PC-3 (cell line): ENCODE results near the gene PAIP2.
"Not testable (repeated sequence)": the region's sequence is repeated elsewhere in the genome, so short reads cannot be mapped to it uniquely, and the experiment has no call there.

Experiments used
- EZH2 ChIP-seq: fragments of 300-600 bp; sonication (generic); IDR thresholded peaks from one replicate; pipeline ENCODE4 v1.6.1; 2017; ENCODE audit warnings: antibody characterized with exemption, mild to moderate bottlenecking, low read length; ENCODE audit not compliant: unreplicated experiment
- TF ChIP-seq, protein P1 (sequence below): fragments of 300-600 bp; sonication (generic); conservative IDR thresholded peaks from 2 replicates; pipeline ENCODE4 v1.5.1; 2017; ENCODE audit warnings: antibody characterized with exemption, low read depth, mild to moderate bottlenecking, low read length

DNA sequence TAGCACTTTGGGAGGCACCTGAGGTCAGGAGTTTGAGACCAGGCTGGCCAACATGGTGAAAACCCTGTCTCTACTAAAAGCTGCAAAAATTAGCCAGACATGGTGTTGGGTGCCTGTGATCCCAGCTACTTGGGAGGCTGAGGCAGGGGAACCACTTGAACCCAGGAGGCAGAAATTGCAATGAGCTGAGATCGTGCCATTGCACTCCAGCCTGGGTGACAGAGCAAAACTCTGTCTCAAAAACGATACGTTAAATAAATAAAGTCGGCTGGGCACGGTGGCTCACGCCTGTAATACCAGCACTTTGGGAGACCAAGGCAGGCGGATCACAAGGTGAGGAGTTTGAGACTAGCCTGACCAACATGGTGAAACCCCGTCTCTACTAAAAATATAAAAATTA, 14.2 kb downstream of the PAIP2 start:
- TF ChIP-seq, protein P1, sequence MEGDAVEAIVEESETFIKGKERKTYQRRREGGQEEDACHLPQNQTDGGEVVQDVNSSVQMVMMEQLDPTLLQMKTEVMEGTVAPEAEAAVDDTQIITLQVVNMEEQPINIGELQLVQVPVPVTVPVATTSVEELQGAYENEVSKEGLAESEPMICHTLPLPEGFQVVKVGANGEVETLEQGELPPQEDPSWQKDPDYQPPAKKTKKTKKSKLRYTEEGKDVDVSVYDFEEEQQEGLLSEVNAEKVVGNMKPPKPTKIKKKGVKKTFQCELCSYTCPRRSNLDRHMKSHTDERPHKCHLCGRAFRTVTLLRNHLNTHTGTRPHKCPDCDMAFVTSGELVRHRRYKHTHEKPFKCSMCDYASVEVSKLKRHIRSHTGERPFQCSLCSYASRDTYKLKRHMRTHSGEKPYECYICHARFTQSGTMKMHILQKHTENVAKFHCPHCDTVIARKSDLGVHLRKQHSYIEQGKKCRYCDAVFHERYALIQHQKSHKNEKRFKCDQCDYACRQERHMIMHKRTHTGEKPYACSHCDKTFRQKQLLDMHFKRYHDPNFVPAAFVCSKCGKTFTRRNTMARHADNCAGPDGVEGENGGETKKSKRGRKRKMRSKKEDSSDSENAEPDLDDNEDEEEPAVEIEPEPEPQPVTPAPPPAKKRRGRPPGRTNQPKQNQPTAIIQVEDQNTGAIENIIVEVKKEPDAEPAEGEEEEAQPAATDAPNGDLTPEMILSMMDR, result not testable (repeated sequence)
- TF ChIP-seq EZH2, result not testable (repeated sequence)
